VCaP (cell line): ENCODE measurements around the gene CFAP73.

Experiments used
- H3K27ac ChIP-seq: fragments of 450-650 bp; 2 replicates; pipeline ENCODE4 v1.5.1; 2017
- CTCF ChIP-seq: fragments of 450-650 bp; conservative IDR thresholded peaks from 2 replicates; pipeline ENCODE4 v1.5.1; 2017; ENCODE audit warnings: mild to moderate bottlenecking, moderate library complexity

CFAP73 gene

GRCh38 chr12:113138826-113139225 lies 10.7 kb upstream of the CFAP73 start:
- TF ChIP-seq CTCF = no peak

GRCh38 chr12:113140706-113141105 lies 8.8 kb upstream of the CFAP73 start:
- H3K27ac ChIP-seq = no peak overlapping the region
- no peak for TF ChIP-seq CTCF

More at GRCh38 chr12:113138826-113139225, 10.7 kb upstream of the CFAP73 start:
- no peak overlapping the region for H3K27ac ChIP-seq

GRCh38 chr12:113141716-113142115 lies 7.8 kb upstream of the CFAP73 start:
- peak overlapping the region; percentile 46; the same call in 1 of the 2 replicates for H3K27ac ChIP-seq

- H3K27ac ChIP-seq = peak overlapping the region; percentile 46; the same call in 1 of the 2 replicates
- TF ChIP-seq CTCF = no peak
Measured at GRCh38 chr12:113142173-113142885, 7.2 kb upstream of the CFAP73 start.

GRCh38 chr12:113142886-113143332 lies 6.6 kb upstream of the CFAP73 start:
- H3K27ac ChIP-seq = peak overlapping the region; percentile 46; the same call in 1 of the 2 replicates
- no peak for TF ChIP-seq CTCF

GRCh38 chr12:113143959-113144358 lies 5.6 kb upstream of the CFAP73 start:
- no peak overlapping the region for H3K27ac ChIP-seq
- TF ChIP-seq CTCF = no peak

GRCh38 chr12:113144806-113145205 lies 4.7 kb upstream of the CFAP73 start:
- TF ChIP-seq CTCF = no peak
- no peak overlapping the region for H3K27ac ChIP-seq
